ENCODE data around the gene ANO6. TPM values are rescaled to one million over a fixed set of nuclear protein-coding genes. Genes with fewer than 3 reads are reported as not detected.

The ANO6 gene
- total and polyA plus RNA-seq, 2 of the 4 experiments (the other 2 are of a cell fraction) = 21.6 to 41.0 TPM

- H3K9me3 ChIP-seq (ENCODE audit: control insufficient read depth, insufficient read depth, low read length) = no peaks in the 10 kb centered on the region
- no peak overlapping the region for H4K5ac ChIP-seq (ENCODE audit: low read depth, low read length)
- ChIA-PET POLR2A (ENCODE audit: unreplicated experiment) (interaction anchor here (0.6 kb wide), 1 partner anchor 1204 kb away, joined by 3 read pairs; no protein-coding TSS in a partner anchor), CTCF (interaction anchor here (0.6 kb wide), 1 partner anchor 184 kb away, joined by 5 read pairs; no protein-coding TSS in a partner anchor)
- DNase-seq (no peak), ATAC-seq (ENCODE audit: low read depth) (no peak)
- H3K23ac ChIP-seq (ENCODE audit: low read depth, low read length) = no peak overlapping the region
- no peak overlapping the region for H3K4me3 ChIP-seq (ENCODE audit: insufficient read depth, low read depth, low read length)
- H3K4ac ChIP-seq (ENCODE audit: low read depth, low read length) = no peak overlapping the region
- peaks cover 30% of the 10 kb centered on the region; the same call in 1 of the 2 replicates for H4K20me1 ChIP-seq (ENCODE audit: insufficient read depth, low read length)
- H2BK20ac ChIP-seq (ENCODE audit: low read depth, low read length) = no peak overlapping the region
- no peak overlapping the region for H2AK9ac ChIP-seq (replicated peaks; ENCODE audit: low read depth, low read length, poor library complexity)
- dilution Hi-C loops (cut with HindIII; ENCODE audit: low sequenced_read_pairs, unreplicated experiment) (no loop called here), intact Hi-C loops (cut with micrococcal nuclease) (no loop called here), in situ Hi-C loops (cut with MboI; ENCODE audit: low sequenced_read_pairs) (no loop called here)
- WGBS, 2 experiments (ENCODE audit: extremely low coverage in 2 of 2, insufficient read length in 1 of 2) = 100% methylated on average over 1 of the region's 6 CpGs; no CpG with 5 or more reads in 1 of the 2 experiments
- H4K8ac ChIP-seq (ENCODE audit: low read depth in 2 of 2, low read length in 2 of 2) = no peak overlapping the region
- no peak overlapping the region for H2BK5ac ChIP-seq (ENCODE audit: low read depth, low read length, poor library complexity, severe bottlenecking)
- no peak overlapping the region for H2AK5ac ChIP-seq (ENCODE audit: low read depth, low read length)
- no peak overlapping the region for H3K18ac ChIP-seq (ENCODE audit: low read depth, low read length)
- H2BK120ac ChIP-seq (ENCODE audit: low read depth, low read length) = no peak overlapping the region
- peaks cover 9% of the 10 kb centered on the region for H3K4me1 ChIP-seq (ENCODE audit: control insufficient read depth, insufficient read depth, low read length)
- H3K36me3 ChIP-seq (ENCODE audit: control insufficient read depth, insufficient read depth, low read length) = no peaks in the 10 kb centered on the region
- no peaks in the 10 kb centered on the region for H3K27me3 ChIP-seq (ENCODE audit: control insufficient read depth, insufficient read depth, low read length)
- no peak overlapping the region for H2BK15ac ChIP-seq (ENCODE audit: low read depth, low read length)
- no peak overlapping the region for H4K91ac ChIP-seq (ENCODE audit: insufficient read depth, low read depth, low read length)
- H3K9me1 ChIP-seq (ENCODE audit: insufficient read depth, low read length) = peaks cover 6% of the 10 kb centered on the region; the same call in 1 of the 2 replicates
- H3K4me2 ChIP-seq (ENCODE audit: low read depth, low read length) = no peak overlapping the region
- no peak overlapping the region for H3K56ac ChIP-seq (ENCODE audit: extremely low read depth, insufficient read depth, low read length)
- H3K27ac ChIP-seq (ENCODE audit: insufficient read depth, low read length) = no peak overlapping the region
- no TSS peak for BruUV-seq (replicated peaks)
- no peak overlapping the region for H3K14ac ChIP-seq (replicated peaks; ENCODE audit: low read depth, low read length)
- H3K79me1 ChIP-seq (ENCODE audit: low read depth in 1 of 2, low read length in 2 of 2) = peaks cover 16 to 61% of the 10 kb centered on the region in 2 experiments
- H3K9ac ChIP-seq (ENCODE audit: low read depth, low read length) = no peak overlapping the region
- no peak overlapping the region for H2AFZ ChIP-seq (replicated peaks; ENCODE audit: low read length, poor library complexity)
- TF ChIP-seq RAD21 (IDR thresholded peaks at IDR 0.05; ENCODE audit: low read length) (no peak), RFX5 (IDR thresholded peaks at IDR 0.05; ENCODE audit: low read depth, low read length) (no peak), NFE2L2 (IDR thresholded peaks at IDR 0.05; ENCODE audit: low read depth, low read length) (no peak), CEBPB (IDR thresholded peaks at IDR 0.05; ENCODE audit: low read depth, low read length) (no peak), MAZ (IDR thresholded peaks at IDR 0.05; ENCODE audit: borderline replicate concordance, low read depth, low read length) (no peak), MAFK (IDR thresholded peaks at IDR 0.05; ENCODE audit: low read depth, low read length) (no peak), CTCF (conservative IDR thresholded peaks at IDR 0.05; ENCODE audit: low read depth, low read length) (no peak), ELK1 (IDR thresholded peaks at IDR 0.05; ENCODE audit: borderline replicate concordance, low read depth, low read length) (no peak), USF2 (IDR thresholded peaks at IDR 0.05; ENCODE audit: low read depth, low read length) (no peak), MXI1 (IDR thresholded peaks at IDR 0.05; ENCODE audit: borderline replicate concordance, low read depth, low read length) (no peak), POLR2A (IDR thresholded peaks at IDR 0.05; ENCODE audit: low read depth, low read length) (no peak), RCOR1 (IDR thresholded peaks at IDR 0.05; ENCODE audit: insufficient replicate concordance, low read length) (no peak), CHD1 (IDR thresholded peaks at IDR 0.05; ENCODE audit: low read depth, low read length) (no peak), BHLHE40 (IDR thresholded peaks at IDR 0.05; ENCODE audit: low read depth, low read length) (no peak), FOS (IDR thresholded peaks at IDR 0.05; ENCODE audit: low read depth, low read length) (no peak), SMC3 (IDR thresholded peaks at IDR 0.05; ENCODE audit: low read depth, low read length) (no peak)
Measured at GRCh38 chr12:45220969-45221368, 5.1 kb downstream of the ANO6 start.

All from IMR-90 (cell line).